Muscle layer of colon (tissue), 2 donors: ENCODE data around the gene KAT6B.
"Not testable (repeated sequence)": the region's sequence is repeated elsewhere in the genome, so short reads cannot be mapped to it uniquely, and the experiment has no call there.

Experiments
- H3K27ac ChIP-seq: one replicate; pipeline ENCODE4 v1.7.0; 2013; ENCODE audit warnings: low read depth, mild to moderate bottlenecking, low read length, moderate library complexity
- H3K27me3 ChIP-seq, 2 donors: one replicate each; pipeline ENCODE4 v1.7.0; 2013; ENCODE audit warnings: low read length in 2 of 2, mild to moderate bottlenecking in 2 of 2; ENCODE audit not compliant: insufficient read depth in 2 of 2, control insufficient read depth in 1 of 2
- H3K36me3 ChIP-seq: one replicate; pipeline ENCODE4 v1.7.0; 2013; ENCODE audit warnings: mild to moderate bottlenecking, low read length; ENCODE audit not compliant: insufficient read depth
- H3K4me1 ChIP-seq: one replicate; pipeline ENCODE4 v1.7.0; 2013; ENCODE audit warnings: mild to moderate bottlenecking, low read length; ENCODE audit not compliant: insufficient read depth
- H3K4me3 ChIP-seq, 2 donors: one replicate each; pipeline ENCODE4 v1.7.0; 2013; ENCODE audit warnings: low read length in 2 of 2, low read depth in 1 of 2, mild to moderate bottlenecking in 1 of 2, moderate library complexity in 1 of 2
- H3K9ac ChIP-seq: one replicate; pipeline ENCODE4 v1.7.0; 2013; ENCODE audit warnings: low read length
- H3K9me3 ChIP-seq: one replicate; pipeline ENCODE4 v1.7.0; 2013; ENCODE audit warnings: mild to moderate bottlenecking, low read length
- donor health status: abdominal sarcoma.
- donor health status: Adenocarcinoma of cecum.

KAT6B gene

GRCh38 chr10:74863551-74863950 is 37.2 kb downstream of the KAT6B start:
- Histone ChIP-seq H3K27ac (no peak overlapping the region), H3K9me3 (no peaks in the 10 kb centered on the region), H3K27me3 (no peaks in the 10 kb centered on the region), H3K4me1 (peaks cover 14% of the 10 kb centered on the region), H3K36me3 (no peaks in the 10 kb centered on the region), H3K9ac (no peak overlapping the region), H3K4me3 (no peak overlapping the region)

GRCh38 chr10:74867351-74867750 is 41.0 kb downstream of the KAT6B start:
- Histone ChIP-seq H3K4me3 (no peak overlapping the region), H3K9me3 (no peaks in the 10 kb centered on the region), H3K27me3 (no peaks in the 10 kb centered on the region), H3K9ac (no peak overlapping the region), H3K27ac (no peak overlapping the region), H3K4me1 (peaks cover 12% of the 10 kb centered on the region), H3K36me3 (no peaks in the 10 kb centered on the region)

- Histone ChIP-seq H3K4me3 (no peak overlapping the region), H3K27ac (no peak overlapping the region), H3K9me3 (no peaks in the 10 kb centered on the region), H3K36me3 (no peaks in the 10 kb centered on the region), H3K27me3 (no peaks in the 10 kb centered on the region), H3K4me1 (peaks cover 12% of the 10 kb centered on the region), H3K9ac (no peak overlapping the region)
These were observed 42.1 kb downstream of the KAT6B start for GRCh38 chr10:74868392-74868977.

GRCh38 chr10:74869635-74870034 is 43.2 kb downstream of the KAT6B start:
- peaks cover 12% of the 10 kb centered on the region for H3K4me1 ChIP-seq
- H3K27ac ChIP-seq, result no peak overlapping the region
- H3K9me3 ChIP-seq, result no peaks in the 10 kb centered on the region
- no peaks in the 10 kb centered on the region for H3K27me3 ChIP-seq
- H3K4me3 ChIP-seq, result no peak overlapping the region
- no peaks in the 10 kb centered on the region for H3K36me3 ChIP-seq
- no peak overlapping the region for H3K9ac ChIP-seq

DNA sequence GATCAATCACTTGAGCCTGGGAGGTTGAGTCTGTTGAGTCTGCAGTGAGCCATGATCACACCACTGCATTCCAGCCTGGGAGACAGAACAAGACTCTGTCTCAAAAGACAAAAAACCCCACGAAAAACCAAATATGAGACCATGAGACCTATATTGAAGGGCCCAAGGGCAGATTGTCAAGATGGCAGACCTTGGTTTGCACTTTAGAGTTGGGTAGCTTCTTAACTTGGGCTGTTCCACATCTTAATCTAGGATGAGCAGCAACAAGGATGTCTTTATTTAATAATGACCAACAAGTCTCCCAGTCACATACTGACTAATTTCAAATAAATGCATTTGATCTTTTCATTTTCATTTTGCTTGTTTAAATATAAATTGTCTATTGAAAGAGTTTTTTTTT is 43.8 kb downstream of the KAT6B start:
- H3K27ac ChIP-seq, result no peak overlapping the region
- no peaks in the 10 kb centered on the region for H3K27me3 ChIP-seq
- H3K4me1 ChIP-seq, result peaks cover 12% of the 10 kb centered on the region
- H3K9me3 ChIP-seq, result no peaks in the 10 kb centered on the region
- no peak overlapping the region for H3K9ac ChIP-seq
- H3K4me3 ChIP-seq, result no peak overlapping the region
- no peaks in the 10 kb centered on the region for H3K36me3 ChIP-seq

GRCh38 chr10:74871595-74872382 is 45.4 kb downstream of the KAT6B start:
- Histone ChIP-seq H3K27ac (no peak overlapping the region), H3K9me3 (no peaks in the 10 kb centered on the region), H3K4me3 (no peak overlapping the region), H3K4me1 (peaks cover 9% of the 10 kb centered on the region), H3K36me3 (no peaks in the 10 kb centered on the region), H3K27me3 (no peaks in the 10 kb centered on the region), H3K9ac (no peak overlapping the region)

GRCh38 chr10:74873803-74874454 is 47.5 kb downstream of the KAT6B start:
- H3K27ac ChIP-seq, result no peak overlapping the region
- no peaks in the 10 kb centered on the region for H3K27me3 ChIP-seq
- H3K36me3 ChIP-seq, result no peaks in the 10 kb centered on the region
- H3K9ac ChIP-seq, result no peak overlapping the region
- H3K9me3 ChIP-seq, result no peaks in the 10 kb centered on the region
- no peak overlapping the region for H3K4me3 ChIP-seq
- H3K4me1 ChIP-seq, result peaks cover 5% of the 10 kb centered on the region

GRCh38 chr10:74874649-74875048 is 48.2 kb downstream of the KAT6B start:
- no peak overlapping the region for H3K9ac ChIP-seq
- no peaks in the 10 kb centered on the region for H3K27me3 ChIP-seq
- H3K4me1 ChIP-seq, result peaks cover 5% of the 10 kb centered on the region
- H3K36me3 ChIP-seq, result no peaks in the 10 kb centered on the region
- no peak overlapping the region for H3K4me3 ChIP-seq
- no peak overlapping the region for H3K27ac ChIP-seq
- no peaks in the 10 kb centered on the region for H3K9me3 ChIP-seq

DNA sequence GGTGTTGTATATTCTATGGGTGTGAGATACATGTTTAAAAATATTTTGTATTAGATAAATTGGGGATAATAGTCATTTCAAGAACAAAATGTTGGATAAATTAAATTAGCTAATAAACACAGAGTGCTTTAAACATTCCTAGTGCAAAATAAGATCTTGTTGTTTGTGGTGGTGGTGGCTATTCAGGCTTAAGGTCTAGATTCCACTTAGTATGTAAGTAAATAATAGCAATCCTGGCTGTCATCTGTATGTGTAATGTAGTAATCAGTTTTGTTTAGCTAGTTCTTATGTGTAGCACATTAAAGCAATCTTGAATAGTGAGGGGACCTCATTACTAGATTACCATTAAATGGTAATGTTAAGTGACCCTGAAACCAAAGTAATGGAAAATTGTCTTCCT is 48.7 kb downstream of the KAT6B start:
- Histone ChIP-seq H3K9ac (no peak overlapping the region), H3K4me3 (no peak overlapping the region), H3K36me3 (no peaks in the 10 kb centered on the region), H3K27ac (no peak overlapping the region), H3K9me3 (no peaks in the 10 kb centered on the region), H3K4me1 (peaks cover 5% of the 10 kb centered on the region), H3K27me3 (no peaks in the 10 kb centered on the region)

- H3K4me1 ChIP-seq, result peaks cover 5% of the 10 kb centered on the region
- no peak overlapping the region for H3K27ac ChIP-seq
- H3K4me3 ChIP-seq, result no peak overlapping the region
- H3K36me3 ChIP-seq, result no peaks in the 10 kb centered on the region
- H3K9me3 ChIP-seq, result no peaks in the 10 kb centered on the region
- no peaks in the 10 kb centered on the region for H3K27me3 ChIP-seq
- no peak overlapping the region for H3K9ac ChIP-seq
These were observed 49.6 kb downstream of the KAT6B start for GRCh38 chr10:74875966-74876365.

- H3K4me1 ChIP-seq, H3K27me3 ChIP-seq, H3K4me3 ChIP-seq, H3K9me3 ChIP-seq, H3K9ac ChIP-seq, H3K36me3 ChIP-seq, H3K27ac ChIP-seq: not testable (repeated sequence)
These were observed 50.7 kb downstream of the KAT6B start for GRCh38 chr10:74877054-74877453.
